Measurements from ENCODE around the gene PRR9.
"Not testable (repeated sequence)": the region's sequence is repeated elsewhere in the genome, so short reads cannot be mapped to it uniquely, and the experiment has no call there.

The PRR9 gene

GRCh38 chr1:153210206-153210605 lies 7.2 kb upstream of the PRR9 start:
- no peak for DNase-seq (ENCODE audit: low spot score)
- no peak for TF ChIP-seq CTCF (IDR thresholded peaks at IDR 0.05; ENCODE audit: borderline replicate concordance, control extremely low read depth, extremely low read depth, insufficient read depth, missing control alignments)
- in situ Hi-C loops (cut with MboI; ENCODE audit: low sequenced_read_pairs, unreplicated experiment): no loop called here

DNA sequence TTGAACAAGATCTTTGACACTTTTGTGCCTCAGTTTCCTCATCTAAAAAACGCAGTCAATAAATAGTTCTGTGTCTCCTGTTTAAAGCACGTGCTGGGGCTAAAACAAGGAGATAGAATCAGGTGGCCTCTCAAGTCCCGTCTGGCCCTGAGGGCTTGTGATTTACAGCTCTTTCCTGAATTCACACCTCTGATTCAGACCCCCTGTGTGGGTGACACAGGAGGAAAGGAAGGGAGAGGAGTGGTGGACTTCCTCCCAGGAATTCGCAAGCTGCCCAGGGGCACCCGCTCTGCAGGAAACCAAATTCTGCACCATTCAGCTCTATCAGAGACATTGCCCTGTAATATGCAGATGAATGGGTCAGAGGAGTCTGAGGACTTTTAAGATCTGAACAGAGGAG lies 5.2 kb upstream of the PRR9 start:
- in situ Hi-C loops (cut with MboI; ENCODE audit: low sequenced_read_pairs, unreplicated experiment): no loop called here

GRCh38 chr1:153213519-153213918 lies 3.9 kb upstream of the PRR9 start:
- no peak for TF ChIP-seq CTCF (IDR thresholded peaks at IDR 0.05; ENCODE audit: borderline replicate concordance, control extremely low read depth, extremely low read depth, insufficient read depth, missing control alignments)
- in situ Hi-C loops (cut with MboI; ENCODE audit: low sequenced_read_pairs, unreplicated experiment): no loop called here
- no peak for DNase-seq (ENCODE audit: low spot score)

More for the DNA sequence above, 5.2 kb upstream of the PRR9 start:
- TF ChIP-seq CTCF (IDR thresholded peaks at IDR 0.05; ENCODE audit: borderline replicate concordance, control extremely low read depth, extremely low read depth, insufficient read depth, missing control alignments): no peak
- DNase-seq (ENCODE audit: low spot score): no peak

DNA sequence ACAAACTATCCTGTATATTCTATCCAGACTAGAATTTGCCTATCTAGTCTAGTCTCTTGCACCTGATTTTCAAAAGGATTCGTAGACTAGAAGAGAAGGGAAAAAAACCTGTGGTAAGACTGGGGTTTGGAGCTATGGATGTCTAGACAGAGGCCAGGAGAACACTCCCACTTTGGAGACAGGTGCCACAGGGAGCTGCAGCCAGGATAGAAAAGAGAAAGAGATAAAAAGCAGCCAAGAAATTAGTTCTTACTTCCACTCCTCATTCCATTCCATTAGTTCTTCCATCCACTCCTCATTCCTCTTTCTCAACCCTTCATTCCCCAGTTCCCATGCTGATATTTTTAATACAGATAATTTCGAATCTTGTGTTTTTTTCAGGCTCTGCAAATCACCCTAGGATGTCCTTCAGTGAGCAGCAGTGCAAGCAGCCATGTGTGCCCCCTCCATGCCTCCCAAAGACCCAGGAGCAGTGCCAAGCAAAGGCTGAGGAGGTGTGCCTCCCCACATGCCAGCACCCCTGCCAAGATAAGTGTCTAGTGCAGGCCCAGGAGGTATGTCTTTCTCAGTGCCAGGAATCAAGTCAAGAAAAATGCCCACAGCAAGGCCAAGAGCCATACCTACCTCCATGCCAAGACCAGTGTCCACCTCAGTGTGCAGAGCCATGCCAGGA lies 496 bp downstream of the PRR9 start:
- TF ChIP-seq CTCF (IDR thresholded peaks at IDR 0.05; ENCODE audit: borderline replicate concordance, control extremely low read depth, extremely low read depth, insufficient read depth, missing control alignments): no peak
- no peak for DNase-seq (ENCODE audit: low spot score)
- in situ Hi-C loops (cut with MboI; ENCODE audit: low sequenced_read_pairs, unreplicated experiment): no loop called here

- in situ Hi-C loops (cut with MboI; ENCODE audit: low sequenced_read_pairs, unreplicated experiment): no loop called here
- TF ChIP-seq CTCF (IDR thresholded peaks at IDR 0.05; ENCODE audit: borderline replicate concordance, control extremely low read depth, extremely low read depth, insufficient read depth, missing control alignments): no peak
- no peak for DNase-seq (ENCODE audit: low spot score)
Observed at GRCh38 chr1:153220606-153221303, 3.4 kb downstream of the PRR9 start.

GRCh38 chr1:153223040-153223891 lies 5.9 kb downstream of the PRR9 start:
- peak; percentile 53 for TF ChIP-seq CTCF (IDR thresholded peaks at IDR 0.05; ENCODE audit: borderline replicate concordance, control extremely low read depth, extremely low read depth, insufficient read depth, missing control alignments)
- in situ Hi-C loops (cut with MboI; ENCODE audit: low sequenced_read_pairs, unreplicated experiment): not testable (repeated sequence)
- peak; percentile 40 for DNase-seq (ENCODE audit: low spot score)
